Measurements from ENCODE around the gene TASOR.

- TF ChIP-seq REST (IDR thresholded peaks at IDR 0.05; ENCODE audit: borderline replicate concordance), result no peak
- TF ChIP-seq CTCF (IDR thresholded peaks at IDR 0.05; ENCODE audit: poor library complexity, severe bottlenecking), result no peak
- TF ChIP-seq EP300 (conservative IDR thresholded peaks at IDR 0.05; ENCODE audit: poor library complexity, severe bottlenecking), result no peak
- no peak for TF ChIP-seq RAD21 (conservative IDR thresholded peaks at IDR 0.05)
- no peak for TF ChIP-seq POLR2AphosphoS5 (IDR thresholded peaks at IDR 0.05)
- no peak for TF ChIP-seq EZH2 (IDR thresholded peaks at IDR 0.05; ENCODE audit: borderline replicate concordance, insufficient read depth, low read length, poor library complexity, severe bottlenecking)
- TF ChIP-seq SMC3 (conservative IDR thresholded peaks at IDR 0.05; ENCODE audit: poor library complexity), result no peak
- TF ChIP-seq TAF1 (IDR thresholded peaks at IDR 0.05; ENCODE audit: low read depth), result no peak
These were observed 9.1 kb downstream of the TASOR start for GRCh38 chr3:56673781-56674457.
